ENCODE results near the gene SPATC1L.

The SPATC1L gene

GRCh38 chr21:46137908-46138307 is 46.4 kb downstream of the SPATC1L start:
- in situ Hi-C loops (cut with HindIII; ENCODE audit: low sequenced_read_pairs) = no loop called here

DNA sequence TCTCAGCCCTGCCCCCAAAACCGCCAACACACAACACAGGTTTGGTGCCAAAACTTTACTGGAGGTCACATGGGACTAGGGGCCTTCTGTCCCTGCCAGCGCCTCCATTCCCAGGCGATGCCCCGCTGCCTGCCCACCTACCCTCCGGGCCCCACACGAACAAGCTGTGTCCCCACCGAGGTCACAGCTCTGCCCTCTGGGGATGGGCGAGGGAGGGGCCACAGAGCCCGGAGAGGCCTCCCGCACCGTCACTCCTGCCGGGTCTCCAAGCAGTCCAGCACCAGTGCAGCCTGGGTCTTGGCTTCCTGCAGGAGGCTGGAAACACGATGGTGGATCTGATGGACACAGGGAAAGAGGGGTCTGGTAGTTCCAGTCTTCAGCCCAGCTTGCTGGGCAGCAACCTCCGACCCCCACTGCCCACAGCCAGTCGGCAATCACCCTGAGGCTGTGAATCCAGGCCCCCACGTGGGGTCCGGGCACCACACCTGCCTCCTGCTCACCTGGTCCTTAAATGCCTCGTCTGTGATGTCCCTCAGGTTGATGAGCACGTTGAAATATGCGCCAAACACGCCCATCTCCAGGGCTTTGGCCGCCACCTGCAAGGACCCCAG is 47.4 kb downstream of the SPATC1L start:
- in situ Hi-C loops (cut with HindIII; ENCODE audit: low sequenced_read_pairs) = no loop called here

- in situ Hi-C loops (cut with HindIII; ENCODE audit: low sequenced_read_pairs) = no loop called here
Observed at GRCh38 chr21:46135782-46136395, 48.4 kb downstream of the SPATC1L start.

DNA sequence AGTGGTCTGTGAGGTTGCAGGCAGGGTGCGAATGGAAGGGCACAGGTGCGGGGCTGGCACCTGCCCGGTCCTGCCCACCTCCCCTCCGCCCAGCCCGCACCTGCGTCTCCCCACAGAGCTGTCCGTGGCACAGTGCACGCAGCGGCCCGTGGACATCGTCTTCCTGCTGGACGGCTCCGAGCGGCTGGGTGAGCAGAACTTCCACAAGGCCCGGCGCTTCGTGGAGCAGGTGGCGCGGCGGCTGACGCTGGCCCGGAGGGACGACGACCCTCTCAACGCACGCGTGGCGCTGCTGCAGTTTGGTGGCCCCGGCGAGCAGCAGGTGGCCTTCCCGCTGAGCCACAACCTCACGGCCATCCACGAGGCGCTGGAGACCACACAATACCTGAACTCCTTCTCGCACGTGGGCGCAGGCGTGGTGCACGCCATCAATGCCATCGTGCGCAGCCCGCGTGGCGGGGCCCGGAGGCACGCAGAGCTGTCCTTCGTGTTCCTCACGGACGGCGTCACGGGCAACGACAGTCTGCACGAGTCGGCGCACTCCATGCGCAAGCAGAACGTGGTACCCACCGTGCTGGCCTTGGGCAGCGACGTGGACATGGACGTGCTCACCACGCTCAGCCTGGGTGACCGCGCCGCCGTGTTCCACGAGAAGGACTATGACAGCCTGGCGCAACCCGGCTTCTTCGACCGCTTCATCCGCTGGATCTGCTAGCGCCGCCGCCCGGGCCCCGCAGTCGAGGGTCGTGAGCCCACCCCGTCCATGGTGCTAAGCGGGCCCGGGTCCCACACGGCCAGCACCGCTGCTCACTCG is 52.2 kb downstream of the SPATC1L start:
- in situ Hi-C loops (cut with HindIII; ENCODE audit: low sequenced_read_pairs) = no loop called here

- in situ Hi-C loops (cut with HindIII; ENCODE audit: low sequenced_read_pairs) = no loop called here
Observed at GRCh38 chr21:46131588-46131837, 52.7 kb downstream of the SPATC1L start.

DNA sequence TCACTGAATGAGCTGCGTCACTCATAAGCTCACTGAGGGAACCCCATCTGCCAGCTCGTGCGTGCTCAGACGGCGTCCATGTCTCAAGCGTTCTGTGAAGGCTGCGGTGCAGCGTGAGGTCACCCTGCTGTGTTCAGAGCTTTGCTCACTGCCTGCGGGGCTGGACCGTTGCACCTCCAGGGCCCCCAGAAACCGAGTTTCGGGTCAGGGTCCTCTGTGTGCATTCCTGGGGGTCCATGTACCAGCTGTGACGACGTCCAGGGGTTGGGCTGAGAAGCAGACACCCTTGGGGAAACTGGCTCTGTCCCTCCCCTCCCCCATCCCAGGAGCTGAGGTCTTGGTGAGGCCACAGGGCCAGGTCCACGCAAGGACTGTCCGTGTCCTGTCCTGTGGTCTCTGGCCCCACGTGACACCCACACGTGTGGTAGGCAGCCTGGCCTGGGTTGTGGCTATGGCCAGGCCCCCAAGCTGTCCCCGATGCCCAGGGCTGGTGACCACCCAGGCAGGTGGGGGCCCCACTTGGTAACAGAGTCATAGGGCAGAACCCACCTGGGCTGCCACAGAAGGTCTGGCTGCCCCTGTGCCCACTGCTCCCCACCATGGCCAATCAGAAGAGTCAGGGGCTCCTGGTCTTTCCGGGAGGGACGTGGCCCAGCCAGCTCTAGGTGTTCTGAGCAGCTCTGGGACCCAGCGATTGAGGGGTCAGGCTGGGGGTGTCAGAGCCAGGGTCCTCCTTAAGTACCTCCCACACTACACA is 53.2 kb downstream of the SPATC1L start:
- in situ Hi-C loops (cut with HindIII; ENCODE audit: low sequenced_read_pairs) = no loop called here

DNA sequence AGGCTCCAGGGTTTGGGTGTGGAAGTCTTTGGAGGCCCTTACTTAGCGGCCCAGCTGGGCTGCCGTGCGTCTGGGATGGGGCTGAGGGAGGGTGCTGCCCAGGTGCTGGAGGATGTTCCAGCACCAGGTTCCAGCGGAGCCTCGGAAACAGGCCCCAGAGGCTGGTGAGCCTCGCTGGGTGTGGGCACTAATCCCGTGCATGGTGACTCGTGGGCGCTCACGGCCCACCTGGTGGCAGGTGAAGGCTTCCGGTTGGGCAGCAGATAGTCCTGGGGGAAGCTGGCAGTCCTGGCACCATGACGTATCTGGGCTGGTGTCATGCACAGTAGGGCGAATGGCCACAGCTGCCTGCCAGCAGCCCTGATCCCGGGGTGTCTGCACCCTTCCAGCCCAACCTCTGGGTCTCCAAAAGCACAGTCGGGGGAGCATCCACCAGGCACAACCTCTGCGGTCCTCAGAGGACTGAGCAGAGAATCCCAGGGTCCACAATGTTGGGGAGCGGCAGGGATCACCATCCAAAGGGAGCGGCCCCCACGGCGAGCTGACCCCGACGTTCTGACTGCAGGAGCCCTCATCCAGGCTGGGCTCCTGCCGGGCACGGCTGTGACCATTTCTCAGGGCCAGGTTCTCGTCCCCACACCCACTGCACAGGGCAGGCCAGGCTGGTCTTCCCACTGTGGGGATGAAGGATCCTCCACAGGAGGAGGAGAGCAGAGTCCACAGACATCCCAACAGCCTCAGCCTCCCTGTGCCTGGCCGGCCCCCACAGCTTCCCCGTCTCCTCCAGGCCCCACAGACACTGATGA is 54.2 kb downstream of the SPATC1L start:
- in situ Hi-C loops (cut with HindIII; ENCODE audit: low sequenced_read_pairs) = no loop called here

- in situ Hi-C loops (cut with HindIII; ENCODE audit: low sequenced_read_pairs) = no loop called here
Observed at GRCh38 chr21:46128933-46129571, 55.2 kb downstream of the SPATC1L start.

DNA sequence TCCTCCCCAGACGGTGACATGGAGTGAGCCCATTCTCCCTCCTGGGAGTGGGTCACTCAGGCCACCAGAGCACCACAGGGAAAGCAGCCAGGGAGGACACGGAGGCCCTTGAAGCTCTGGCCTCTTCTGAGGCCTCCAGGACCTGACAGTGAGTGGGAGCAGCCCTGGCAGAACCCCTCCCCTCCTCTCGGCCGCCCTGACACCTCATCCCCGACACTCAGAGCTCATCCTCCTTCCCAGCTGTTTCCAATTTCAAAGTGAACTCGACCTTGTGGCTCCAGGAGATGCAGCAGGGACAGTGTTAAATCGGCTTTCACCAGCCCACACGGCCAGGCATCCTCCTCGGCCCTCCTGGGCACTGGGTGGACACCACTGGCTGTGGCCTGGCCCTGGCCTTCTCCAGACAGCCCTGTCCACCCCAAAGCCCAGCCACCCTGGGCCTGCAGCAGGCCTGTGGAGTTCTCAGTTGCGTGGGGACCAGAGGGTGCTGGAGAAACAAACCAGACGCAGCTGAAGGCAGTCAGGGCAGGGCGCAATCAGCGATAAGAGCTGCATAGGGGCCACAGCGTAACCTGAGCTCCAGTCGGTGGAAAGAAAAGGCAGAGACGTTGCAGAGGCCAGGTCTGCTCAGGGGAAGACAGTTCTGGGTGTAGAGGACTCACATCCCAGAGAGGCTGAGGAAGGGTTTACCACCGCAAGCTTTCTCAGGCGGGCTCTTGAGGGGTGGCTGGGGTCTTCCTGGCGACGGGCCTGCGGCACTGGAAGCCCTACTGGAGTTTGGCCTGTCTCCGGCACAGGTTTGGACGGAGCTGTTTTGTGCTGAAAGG is 55.9 kb downstream of the SPATC1L start:
- in situ Hi-C loops (cut with HindIII; ENCODE audit: low sequenced_read_pairs) = no loop called here

GRCh38 chr21:46127239-46128105 is 56.8 kb downstream of the SPATC1L start:
- in situ Hi-C loops (cut with HindIII; ENCODE audit: low sequenced_read_pairs) = no loop called here

- in situ Hi-C loops (cut with HindIII; ENCODE audit: low sequenced_read_pairs) = no loop called here
Observed at GRCh38 chr21:46126309-46127238, 57.7 kb downstream of the SPATC1L start.

GRCh38 chr21:46125846-46126301 is 58.4 kb downstream of the SPATC1L start:
- in situ Hi-C loops (cut with HindIII; ENCODE audit: low sequenced_read_pairs) = no loop called here

DNA sequence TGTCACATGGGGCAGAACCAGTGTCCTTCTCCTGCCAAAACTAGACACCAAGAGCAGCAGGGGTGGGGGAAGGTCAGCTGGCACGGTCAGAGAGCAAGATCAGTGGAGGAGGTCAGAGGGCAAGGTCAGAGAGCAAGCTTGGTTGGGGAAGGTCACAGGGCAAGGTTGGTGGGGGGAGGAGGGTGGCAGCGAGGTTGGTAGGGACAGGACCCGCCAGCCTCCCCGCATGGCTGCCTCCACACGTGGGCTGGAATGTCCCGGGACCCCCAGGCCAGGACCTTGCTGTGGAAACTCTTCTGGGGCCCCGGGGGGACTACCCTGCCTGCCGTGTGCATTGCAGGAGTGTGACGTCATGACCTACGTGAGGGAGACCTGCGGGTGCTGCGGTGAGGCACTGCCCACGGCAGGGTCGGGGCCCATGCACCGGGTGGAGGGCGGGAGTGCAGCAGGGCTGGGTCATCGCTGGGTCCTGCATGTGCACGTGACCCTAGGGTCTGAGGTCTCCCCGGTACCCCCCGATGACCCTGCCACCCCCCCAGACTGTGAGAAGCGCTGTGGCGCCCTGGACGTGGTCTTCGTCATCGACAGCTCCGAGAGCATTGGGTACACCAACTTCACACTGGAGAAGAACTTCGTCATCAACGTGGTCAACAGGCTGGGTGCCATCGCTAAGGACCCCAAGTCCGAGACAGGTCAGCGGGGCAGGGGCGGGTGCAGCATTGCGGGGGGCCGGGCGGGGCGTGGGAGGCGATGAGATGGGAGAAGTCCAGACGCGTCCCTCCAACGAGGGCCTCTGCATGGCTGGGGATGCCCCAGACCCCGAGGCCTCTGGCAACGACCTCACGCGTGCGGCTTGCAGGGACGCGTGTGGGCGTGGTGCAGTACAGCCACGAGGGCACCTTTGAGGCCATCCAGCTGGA is 59.1 kb downstream of the SPATC1L start:
- in situ Hi-C loops (cut with HindIII; ENCODE audit: low sequenced_read_pairs) = no loop called here

DNA sequence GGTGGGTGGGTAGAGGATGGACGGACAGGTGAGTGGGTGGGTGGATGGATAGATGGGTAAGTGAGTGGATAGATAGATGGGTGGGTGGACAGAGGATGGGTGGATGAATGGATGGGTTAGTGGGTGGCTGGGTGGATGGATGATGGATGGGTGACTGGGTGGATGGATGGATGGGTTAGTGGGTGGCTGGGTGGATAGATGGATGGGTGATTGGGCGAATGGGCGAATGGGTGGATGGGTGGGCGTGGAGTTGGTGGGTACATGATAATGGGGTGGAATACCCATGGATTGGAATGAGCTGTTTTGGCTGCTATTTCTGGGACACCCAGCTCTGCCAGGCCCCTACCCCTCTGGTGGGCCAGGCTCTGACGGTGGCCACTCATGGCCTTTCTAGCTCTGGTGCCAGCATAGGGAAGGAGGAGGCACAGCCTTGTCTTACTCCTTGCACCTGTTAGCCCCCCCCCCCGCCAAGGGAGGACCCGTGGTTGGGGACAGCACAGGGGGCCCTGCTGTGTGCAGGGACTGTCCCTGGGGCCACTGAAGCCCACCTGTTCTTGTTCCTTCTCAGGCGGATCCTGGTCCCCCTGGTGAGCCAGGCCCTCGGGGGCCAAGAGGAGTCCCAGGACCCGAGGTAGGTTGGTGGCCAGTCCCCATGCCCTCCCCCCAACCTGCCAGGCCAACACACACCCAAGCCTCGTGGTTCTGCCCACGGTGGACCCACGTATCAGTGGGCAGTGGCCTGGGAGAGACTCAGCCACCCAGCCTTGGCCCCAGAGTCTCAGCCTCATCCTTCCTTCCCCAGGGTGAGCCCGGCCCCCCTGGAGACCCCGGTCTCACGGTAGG is 60.0 kb downstream of the SPATC1L start:
- in situ Hi-C loops (cut with HindIII; ENCODE audit: low sequenced_read_pairs) = no loop called here
